DMS153 treated with DMSO at 0.1 percent for 48 hours (cell line): ENCODE data around the gene CASP2.
"Not testable (repeated sequence)": the region's sequence is repeated elsewhere in the genome, so short reads cannot be mapped to it uniquely, and the experiment has no call there.

Experiments
- DNase-seq: peaks from one replicate; lab custom pipeline; 2025; ENCODE audit not compliant: unreplicated experiment; lab: John Stamatoyannopoulos, UW

CASP2 gene

DNA sequence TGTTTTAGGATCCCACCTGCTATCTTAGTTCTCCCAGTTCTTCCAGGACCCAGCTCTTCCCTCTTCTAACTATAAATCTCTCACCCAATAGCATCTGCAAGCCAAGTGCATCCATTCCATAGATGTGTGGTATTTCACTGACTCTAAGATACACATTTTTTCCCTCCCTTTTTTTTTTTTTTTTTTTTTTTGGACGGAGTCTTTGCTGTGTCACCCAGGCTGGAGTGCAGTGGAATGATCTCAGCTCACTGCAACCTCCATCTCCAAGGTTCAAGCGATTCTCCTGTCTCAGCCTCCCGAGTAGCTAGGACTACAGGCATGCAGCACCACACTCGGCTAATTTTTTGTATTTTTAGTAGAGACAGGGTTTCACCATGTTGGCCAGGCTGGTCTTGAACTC is 1.7 kb downstream of the CASP2 start:
- not testable (repeated sequence) for DNase-seq

DNA sequence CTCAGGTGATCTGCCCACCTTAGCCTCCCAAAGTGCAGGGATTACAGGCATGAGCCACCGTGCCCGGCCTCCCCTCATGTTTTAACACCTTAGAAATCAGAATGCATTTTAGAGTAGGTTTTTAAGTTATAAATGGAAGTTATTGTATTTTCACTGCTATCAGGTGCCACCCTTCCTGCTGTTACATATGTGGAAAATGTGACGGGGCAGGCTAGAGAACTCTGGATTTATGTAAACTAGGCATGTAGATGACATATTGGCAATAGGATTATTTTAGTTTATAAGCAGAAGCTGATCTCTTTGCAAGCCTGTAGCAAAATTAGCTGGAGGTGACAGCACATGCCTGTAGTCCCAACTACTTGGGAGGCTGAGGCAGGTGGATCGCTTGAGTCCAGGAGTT is 2.1 kb downstream of the CASP2 start:
- no peak for DNase-seq

GRCh38 chr7:143292876-143293275 is 4.7 kb downstream of the CASP2 start:
- DNase-seq, result no peak

GRCh38 chr7:143295870-143296269 is 7.7 kb downstream of the CASP2 start:
- no peak for DNase-seq

- no peak for DNase-seq
Observed at GRCh38 chr7:143296686-143297085, 8.5 kb downstream of the CASP2 start.

DNA sequence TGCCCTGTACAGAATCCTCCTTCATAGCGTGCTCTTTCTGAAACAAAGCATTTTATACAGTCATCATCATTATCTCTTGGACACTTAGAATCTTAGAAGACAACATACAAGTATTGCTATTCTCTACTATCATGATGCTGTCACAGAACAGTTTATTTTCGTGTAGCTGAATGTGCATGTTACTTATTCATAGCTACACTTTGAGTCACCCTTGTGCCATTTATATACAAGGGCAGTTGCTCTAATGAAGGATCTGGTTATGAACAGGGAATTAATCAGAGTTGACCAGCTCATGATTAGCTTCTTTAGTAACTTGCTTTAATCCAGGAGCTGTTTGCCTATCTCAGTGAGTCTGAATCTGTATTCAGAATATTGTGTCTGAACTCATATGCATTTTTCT is 11.2 kb downstream of the CASP2 start:
- DNase-seq, result no peak

- no peak for DNase-seq
Observed at GRCh38 chr7:143299840-143300239, 11.7 kb downstream of the CASP2 start.

DNA sequence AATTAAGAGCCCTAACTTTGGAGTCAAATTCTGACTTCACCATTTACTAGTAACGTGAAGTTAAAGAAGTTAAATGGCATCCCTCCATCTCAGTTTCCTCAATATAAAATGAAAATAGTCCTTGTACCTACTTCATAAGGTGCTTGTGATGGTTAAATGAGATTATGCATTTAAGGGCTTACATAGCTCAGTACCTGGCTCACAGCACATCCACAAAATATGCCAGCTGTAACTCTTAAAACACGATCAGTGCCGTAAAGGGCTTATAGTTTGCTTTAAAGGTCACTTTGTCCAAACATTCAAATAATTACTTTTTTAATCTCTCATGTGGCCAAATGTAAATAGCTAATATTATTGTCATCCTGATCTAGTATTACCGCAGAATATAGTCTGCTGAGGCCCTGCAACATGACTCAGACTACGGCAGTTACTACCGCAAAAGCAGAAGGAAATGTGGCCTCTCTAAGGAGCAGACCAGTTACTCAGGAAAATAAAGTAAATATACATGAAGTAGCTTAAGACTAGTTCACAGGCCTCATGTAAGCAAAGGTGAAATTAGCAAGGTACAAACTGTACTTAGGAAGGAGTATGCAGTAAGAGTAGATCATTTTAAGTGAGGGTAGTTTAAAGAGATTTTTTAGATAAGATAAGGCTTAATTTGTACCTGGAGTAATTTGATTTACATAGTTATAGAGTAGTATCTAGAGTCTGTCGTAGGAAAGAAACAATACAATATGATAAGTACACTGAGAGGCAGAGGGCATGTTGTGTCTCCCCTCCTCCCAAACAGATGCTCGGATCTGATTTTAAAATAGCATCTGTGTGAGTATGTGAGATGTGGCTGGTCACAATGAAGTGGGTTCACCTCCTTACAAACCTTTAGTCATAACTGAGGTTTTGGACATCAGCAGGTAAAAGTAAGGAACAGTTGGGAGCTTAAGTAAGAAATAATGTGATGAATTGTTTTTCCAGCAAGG is 13.1 kb downstream of the CASP2 start:
- DNase-seq, result no peak

DNA sequence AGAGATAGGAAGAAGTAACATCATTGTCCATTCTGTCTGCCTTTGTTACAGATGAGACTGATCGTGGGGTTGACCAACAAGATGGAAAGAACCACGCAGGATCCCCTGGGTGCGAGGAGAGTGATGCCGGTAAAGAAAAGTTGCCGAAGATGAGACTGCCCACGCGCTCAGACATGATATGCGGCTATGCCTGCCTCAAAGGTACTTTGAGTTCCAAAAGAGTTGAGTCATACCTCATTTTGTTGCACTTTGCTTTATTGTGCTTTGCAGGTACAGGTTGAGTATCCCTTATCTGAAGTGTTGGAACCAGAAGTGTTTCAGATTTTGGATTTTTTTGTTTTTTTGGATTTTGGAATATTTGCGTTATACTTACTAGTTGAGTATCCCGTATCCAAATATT is 15.6 kb downstream of the CASP2 start:
- DNase-seq, result no peak

DNA sequence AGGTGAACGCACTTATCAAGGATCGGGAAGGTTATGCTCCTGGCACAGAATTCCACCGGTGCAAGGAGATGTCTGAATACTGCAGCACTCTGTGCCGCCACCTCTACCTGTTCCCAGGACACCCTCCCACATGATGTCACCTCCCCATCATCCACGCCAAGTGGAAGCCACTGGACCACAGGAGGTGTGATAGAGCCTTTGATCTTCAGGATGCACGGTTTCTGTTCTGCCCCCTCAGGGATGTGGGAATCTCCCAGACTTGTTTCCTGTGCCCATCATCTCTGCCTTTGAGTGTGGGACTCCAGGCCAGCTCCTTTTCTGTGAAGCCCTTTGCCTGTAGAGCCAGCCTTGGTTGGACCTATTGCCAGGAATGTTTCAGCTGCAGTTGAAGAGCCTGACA is 16.8 kb downstream of the CASP2 start:
- DNase-seq, result no peak

DNA sequence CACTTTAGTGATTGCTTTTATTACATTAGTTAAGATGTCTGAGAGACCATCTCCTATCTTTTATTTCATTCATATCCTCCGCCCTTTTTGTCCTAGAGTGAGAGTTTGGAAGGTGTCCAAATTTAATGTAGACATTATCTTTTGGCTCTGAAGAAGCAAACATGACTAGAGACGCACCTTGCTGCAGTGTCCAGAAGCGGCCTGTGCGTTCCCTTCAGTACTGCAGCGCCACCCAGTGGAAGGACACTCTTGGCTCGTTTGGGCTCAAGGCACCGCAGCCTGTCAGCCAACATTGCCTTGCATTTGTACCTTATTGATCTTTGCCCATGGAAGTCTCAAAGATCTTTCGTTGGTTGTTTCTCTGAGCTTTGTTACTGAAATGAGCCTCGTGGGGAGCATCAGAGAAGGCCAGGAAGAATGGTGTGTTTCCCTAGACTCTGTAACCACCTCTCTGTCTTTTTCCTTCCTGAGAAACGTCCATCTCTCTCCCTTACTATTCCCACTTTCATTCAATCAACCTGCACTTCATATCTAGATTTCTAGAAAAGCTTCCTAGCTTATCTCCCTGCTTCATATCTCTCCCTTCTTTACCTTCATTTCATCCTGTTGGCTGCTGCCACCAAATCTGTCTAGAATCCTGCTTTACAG is 17.4 kb downstream of the CASP2 start:
- no peak for DNase-seq

GRCh38 chr7:143308632-143309031 is 20.5 kb downstream of the CASP2 start:
- no peak for DNase-seq

DNA sequence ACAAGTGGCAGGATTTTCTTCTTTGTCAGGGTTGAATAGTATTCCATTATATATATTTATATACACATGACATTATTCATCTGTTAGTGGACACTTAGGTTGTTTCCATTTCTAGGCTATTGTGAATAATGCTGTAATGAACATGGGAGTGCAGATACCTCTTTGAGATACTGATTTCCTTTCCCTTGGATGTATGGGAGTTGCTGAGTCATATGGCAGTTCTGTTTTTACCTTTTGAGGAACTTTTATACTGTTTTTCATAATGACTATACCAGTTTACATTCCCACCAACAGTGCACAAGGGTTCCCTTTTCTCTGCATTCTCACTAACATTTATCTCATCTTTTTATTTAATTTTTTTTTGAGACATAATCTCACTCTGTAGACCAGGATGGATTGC is 26.0 kb downstream of the CASP2 start:
- DNase-seq, result no peak

DNA sequence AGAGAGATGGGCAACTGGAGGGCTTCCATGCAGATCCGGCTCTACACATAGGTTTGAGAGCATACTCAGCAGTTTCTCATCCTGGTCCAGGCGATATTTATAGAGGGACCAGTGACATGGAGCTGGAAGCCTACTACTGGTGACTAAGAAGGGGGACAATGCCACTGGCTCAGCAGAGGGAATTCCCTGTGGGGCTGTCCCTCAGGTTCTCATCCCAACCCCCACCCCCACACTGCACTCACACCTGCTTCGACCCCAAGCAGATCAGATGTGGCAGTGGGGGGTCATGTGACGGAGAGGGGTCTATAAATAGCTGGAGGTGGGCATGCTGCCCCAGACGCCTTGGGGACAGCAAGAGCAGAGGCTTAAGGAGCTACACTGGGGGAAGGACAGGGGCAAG is 27.6 kb downstream of the CASP2 start, which contains the start of gene CLCN1:
CLCN1 (plus strand) TSS at position 336 of the 400 bp plus-strand sequence. CDS start 102 bp downstream, outside the sequence.
- DNase-seq, result no peak

DNA sequence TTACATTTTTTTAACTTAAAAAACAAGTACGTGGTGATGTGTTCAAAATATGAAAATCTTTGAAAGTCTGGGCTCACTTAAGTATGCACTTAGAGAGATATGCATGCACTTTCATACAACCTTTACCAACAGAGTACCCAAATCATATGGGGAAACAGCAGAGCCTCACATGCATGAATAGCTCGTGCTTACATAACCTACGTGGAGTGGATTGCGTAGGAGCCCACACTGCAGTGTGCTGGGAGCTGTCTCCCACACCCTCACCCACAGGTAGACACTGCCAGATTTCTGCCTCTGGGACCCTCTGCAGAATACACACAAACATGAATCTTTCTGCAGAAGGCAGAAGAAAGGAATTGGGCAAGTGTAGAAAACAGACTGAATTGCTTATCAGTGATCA is 28.3 kb downstream of the CASP2 start:
- DNase-seq, result no peak

- no peak for DNase-seq
Observed at GRCh38 chr7:143318661-143319060, 30.5 kb downstream of the CASP2 start.

DNA sequence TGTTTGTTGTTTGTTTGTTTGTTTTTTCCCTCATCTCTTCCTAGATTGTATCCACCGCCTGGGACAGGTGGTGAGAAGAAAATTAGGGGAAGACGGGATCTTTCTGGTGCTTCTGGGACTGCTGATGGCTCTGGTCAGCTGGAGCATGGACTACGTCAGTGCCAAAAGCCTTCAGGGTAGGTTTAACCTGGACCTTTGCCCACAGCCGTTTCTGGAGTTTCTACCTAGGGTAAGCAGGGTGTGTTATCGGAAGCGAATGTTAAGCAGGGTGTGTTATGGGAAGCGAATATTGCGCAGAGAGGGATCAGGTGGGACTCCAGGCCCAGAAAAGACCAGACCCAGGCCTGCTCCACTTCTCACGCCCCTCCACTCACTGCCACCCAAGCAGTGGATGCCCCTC is 32.5 kb downstream of the CASP2 start:
- DNase-seq, result no peak

DNA sequence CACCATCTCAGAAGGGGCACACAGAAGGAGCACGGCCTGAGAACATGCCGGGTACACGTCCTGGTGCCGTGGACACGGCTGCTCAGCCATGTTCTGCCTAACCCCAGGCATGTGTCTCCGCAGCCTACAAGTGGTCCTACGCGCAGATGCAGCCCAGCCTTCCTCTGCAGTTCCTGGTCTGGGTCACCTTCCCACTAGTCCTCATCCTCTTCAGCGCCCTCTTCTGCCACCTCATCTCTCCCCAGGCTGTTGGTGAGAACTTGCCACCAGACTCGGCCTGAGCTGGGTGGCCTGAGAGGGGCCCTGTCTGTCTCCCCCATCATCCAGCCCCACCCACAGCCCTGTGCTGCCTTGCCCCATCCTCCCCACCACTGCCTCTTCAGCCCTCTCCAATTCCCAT is 33.1 kb downstream of the CASP2 start:
- no peak for DNase-seq

DNA sequence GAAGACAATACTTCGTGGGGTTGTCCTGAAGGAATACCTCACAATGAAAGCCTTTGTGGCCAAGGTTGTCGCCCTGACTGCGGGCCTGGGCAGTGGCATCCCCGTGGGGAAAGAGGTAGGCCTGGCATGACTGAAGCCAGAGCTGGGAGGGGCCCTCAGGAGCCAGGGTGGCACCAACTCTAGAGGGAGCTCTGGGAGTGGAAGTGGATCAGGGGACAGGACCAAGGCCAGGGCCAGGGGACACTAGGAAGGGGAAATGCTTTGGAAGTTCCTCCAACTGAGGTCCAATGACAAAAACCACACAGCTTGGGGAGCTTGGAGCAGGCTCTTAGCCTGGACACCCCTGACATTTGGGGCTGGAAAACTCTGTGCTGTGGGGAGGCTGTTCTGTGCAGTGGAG is 33.6 kb downstream of the CASP2 start:
- no peak for DNase-seq

DNA sequence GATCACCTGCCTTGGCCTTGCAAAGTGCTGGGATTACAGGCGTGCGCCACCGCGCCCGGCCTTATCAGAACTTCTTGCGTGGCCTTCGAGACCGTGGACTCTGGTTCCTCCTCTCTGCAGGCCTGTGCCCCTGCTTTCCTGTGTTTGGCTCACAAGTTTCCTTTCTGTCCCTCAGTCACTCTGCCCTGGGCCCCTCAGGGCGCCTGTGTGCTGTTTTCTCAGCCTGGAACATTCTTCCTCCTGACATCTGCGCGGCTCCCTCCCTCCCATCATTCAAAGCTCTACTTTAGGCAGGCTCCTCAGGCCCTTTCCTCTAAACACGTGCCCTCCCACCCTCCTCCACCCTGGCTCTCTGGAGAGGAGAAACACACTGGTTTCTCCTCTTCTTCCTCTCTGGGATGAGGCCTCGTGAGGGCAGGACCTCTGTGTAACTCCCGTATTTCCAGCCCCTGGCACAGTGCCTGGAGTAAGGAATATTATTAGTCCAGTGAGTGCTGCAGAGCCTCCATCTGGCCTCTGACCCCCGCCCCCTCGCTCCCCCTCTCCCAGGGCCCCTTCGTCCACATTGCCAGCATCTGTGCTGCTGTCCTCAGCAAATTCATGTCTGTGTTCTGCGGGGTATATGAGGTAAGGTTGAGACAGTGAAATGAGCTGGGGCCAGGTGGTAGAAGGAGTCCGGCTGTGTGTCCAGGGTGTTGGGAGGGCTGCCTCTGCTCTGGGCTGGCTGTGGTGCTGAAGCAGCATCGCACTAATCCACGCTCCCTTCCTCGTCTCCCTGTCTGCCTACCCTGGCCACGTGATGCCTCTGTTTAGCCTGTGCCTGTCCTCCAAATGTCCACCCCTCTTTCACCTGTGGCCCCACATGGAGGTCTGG is 34.8 kb downstream of the CASP2 start:
- DNase-seq, result no peak

GRCh38 chr7:143323653-143324052 is 35.5 kb downstream of the CASP2 start:
- no peak for DNase-seq
